Lower leg skin (tissue), 4 donors: ENCODE measurements around the gene ODC1. TPM values are rescaled to one million over a fixed set of nuclear protein-coding genes. Genes with fewer than 3 reads are reported as not detected.

ENCODE experiments used
- DNase-seq, 2 donors: peaks; one replicate each; pipeline ENCODE4 v3.0.0-alpha.2; 2019; ENCODE audit warnings: low spot score in 2 of 2
- H3K4me3 ChIP-seq: fragments of 200-600 bp; sonication (generic); 2 replicates; pipeline ENCODE4 v1.5.1; 2017; ENCODE audit warnings: mild to moderate bottlenecking, low read depth; ENCODE audit not compliant: poor library complexity, severe bottlenecking
- POLR2A ChIP-seq, 2 donors: fragments of 450-650 bp; IDR thresholded peaks; one replicate each; pipeline ENCODE4 v1.6.1; 2016 to 2017; ENCODE audit warnings: antibody characterized with exemption in 2 of 2, mild to moderate bottlenecking in 1 of 2, moderate library complexity in 1 of 2
- WGBS, 2 donors: methylation state at CpG; one replicate each; pipeline ENCODE4 v1.1.5; 2018; 5-methylcytosine and 5-hydroxymethylcytosine counted together
- intact Hi-C: fragments of 100-400 bp; cut with DNase I; formaldehyde crosslinking; loops from one replicate; pipeline ENCODE4 v1.15.0; 2023; ENCODE audit warnings: low total_unique reads
- total RNA-seq, 4 donors: library from RNA; depleted of rRNA; stranded (reverse); fragments of >200 nt; gene quantifications; one replicate each; pipeline ENCODE4 v1.1.0, GENCODE V29; 2016
- TF ChIP-seq, protein P1 (sequence below), 3 donors: fragments of 450-650 bp; IDR thresholded peaks; one replicate each; pipeline ENCODE4 v1.5.1; 2016; ENCODE audit warnings: antibody characterized with exemption in 3 of 3, mild to moderate bottlenecking in 3 of 3, moderate library complexity in 2 of 3

ODC1 gene
- total RNA-seq, 4 donors from 2014 or later = 11.5 to 19.7 (median 17.8) TPM

DNA sequence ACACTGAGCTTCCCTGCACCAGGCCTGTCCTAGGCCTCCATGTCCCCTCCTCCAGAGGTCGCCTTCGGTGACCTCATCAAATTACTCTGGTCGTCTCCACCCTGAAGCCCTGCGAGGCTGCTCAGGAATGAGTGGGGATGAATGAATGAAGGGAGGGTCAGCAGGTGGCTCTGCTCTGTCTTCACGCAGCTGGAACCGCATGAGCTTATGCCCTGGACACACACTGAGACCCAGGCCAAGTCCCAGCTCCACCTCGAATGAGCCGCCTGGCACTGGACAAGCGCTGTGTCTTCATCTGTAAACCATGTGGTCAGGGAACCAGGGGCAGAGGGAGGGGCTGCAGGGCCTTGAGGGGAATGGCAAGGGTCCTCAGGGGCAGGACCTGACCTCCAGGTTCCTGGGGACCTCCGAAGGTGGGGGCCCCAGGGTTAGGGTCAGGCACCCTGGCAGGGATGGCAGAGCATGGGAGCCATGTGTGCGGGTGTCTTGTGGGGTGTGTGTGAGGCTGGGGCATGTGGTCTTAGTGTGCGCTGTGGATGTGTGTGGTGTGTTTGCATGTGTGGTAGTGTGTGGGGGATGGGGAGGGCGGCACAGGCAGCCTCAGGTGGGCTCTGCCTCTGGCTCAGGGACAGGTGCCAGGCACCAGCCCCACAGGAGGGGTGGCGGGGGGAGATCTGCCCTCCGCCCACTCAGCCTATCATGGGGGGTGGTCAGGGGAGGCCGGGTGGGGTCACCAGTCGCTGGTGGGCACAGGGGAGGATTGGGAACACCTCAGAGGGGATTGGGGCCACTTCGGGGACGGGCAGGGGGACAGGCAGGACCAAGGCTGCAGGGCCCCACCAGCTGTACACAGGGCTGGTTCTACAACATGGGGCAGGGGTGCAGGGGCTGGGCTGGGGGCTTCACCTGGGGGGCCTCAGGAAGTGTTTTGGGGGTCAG lies 13.9 kb downstream of the ODC1 start:
- TF ChIP-seq POLR2A (IDR thresholded peaks at IDR 0.05) = no peak
- TF ChIP-seq, protein P1, sequence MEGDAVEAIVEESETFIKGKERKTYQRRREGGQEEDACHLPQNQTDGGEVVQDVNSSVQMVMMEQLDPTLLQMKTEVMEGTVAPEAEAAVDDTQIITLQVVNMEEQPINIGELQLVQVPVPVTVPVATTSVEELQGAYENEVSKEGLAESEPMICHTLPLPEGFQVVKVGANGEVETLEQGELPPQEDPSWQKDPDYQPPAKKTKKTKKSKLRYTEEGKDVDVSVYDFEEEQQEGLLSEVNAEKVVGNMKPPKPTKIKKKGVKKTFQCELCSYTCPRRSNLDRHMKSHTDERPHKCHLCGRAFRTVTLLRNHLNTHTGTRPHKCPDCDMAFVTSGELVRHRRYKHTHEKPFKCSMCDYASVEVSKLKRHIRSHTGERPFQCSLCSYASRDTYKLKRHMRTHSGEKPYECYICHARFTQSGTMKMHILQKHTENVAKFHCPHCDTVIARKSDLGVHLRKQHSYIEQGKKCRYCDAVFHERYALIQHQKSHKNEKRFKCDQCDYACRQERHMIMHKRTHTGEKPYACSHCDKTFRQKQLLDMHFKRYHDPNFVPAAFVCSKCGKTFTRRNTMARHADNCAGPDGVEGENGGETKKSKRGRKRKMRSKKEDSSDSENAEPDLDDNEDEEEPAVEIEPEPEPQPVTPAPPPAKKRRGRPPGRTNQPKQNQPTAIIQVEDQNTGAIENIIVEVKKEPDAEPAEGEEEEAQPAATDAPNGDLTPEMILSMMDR (IDR thresholded peaks at IDR 0.05) = no peak
- no peak overlapping the region for H3K4me3 ChIP-seq
- WGBS, 2 donors = 70 to 74% methylated on average over 18 to 19 of the region's 19 CpGs
- DNase-seq = no peak
- intact Hi-C loops = loop anchor here (10.0 kb wide), 1 partner anchor 231 kb away; no protein-coding TSS in a partner anchor

DNA sequence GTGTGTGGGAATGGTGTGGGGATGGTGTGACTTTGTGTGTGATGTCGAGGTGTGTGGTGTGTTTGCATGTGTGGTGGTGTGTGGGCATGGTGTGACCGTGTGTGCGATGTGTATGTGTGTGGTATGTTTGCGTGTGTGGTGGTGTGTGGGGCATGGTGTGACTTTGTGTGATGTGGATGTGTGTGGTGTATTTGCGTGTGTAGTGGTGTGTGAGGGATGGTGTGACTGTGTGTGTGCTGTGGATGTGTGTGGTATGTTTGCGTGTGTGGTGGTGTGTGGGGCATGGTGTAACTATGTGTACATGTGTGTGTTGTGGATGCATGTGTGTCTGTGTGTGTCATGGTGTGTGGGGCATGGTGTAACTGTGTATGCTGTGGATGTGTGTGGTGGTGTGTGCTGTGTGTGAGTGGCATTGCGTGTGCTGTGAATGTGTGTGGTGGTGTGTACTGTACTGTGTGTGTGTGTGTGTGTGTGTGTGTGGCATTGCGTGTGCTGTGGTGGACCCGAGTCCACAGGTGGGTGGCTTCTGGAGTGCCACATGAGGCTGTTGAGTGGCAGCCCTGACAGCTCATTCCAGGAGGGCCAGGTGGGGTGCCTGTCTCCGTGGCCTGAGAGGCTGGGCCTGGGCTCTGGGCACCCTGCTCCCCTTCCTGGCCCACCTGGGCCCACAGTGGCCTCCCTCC lies 14.7 kb downstream of the ODC1 start:
- DNase-seq = no peak
- no peak overlapping the region for H3K4me3 ChIP-seq
- 91 to 94% methylated on average over 10 of the region's 10 CpGs for WGBS, 2 donors
- TF ChIP-seq POLR2A (IDR thresholded peaks at IDR 0.05) = no peak
- TF ChIP-seq, protein P1 (IDR thresholded peaks at IDR 0.05) = peak in 1 of 3 donors; percentile 69
- intact Hi-C loops = loop anchor here (10.0 kb wide), 1 partner anchor 231 kb away; no protein-coding TSS in a partner anchor

DNA sequence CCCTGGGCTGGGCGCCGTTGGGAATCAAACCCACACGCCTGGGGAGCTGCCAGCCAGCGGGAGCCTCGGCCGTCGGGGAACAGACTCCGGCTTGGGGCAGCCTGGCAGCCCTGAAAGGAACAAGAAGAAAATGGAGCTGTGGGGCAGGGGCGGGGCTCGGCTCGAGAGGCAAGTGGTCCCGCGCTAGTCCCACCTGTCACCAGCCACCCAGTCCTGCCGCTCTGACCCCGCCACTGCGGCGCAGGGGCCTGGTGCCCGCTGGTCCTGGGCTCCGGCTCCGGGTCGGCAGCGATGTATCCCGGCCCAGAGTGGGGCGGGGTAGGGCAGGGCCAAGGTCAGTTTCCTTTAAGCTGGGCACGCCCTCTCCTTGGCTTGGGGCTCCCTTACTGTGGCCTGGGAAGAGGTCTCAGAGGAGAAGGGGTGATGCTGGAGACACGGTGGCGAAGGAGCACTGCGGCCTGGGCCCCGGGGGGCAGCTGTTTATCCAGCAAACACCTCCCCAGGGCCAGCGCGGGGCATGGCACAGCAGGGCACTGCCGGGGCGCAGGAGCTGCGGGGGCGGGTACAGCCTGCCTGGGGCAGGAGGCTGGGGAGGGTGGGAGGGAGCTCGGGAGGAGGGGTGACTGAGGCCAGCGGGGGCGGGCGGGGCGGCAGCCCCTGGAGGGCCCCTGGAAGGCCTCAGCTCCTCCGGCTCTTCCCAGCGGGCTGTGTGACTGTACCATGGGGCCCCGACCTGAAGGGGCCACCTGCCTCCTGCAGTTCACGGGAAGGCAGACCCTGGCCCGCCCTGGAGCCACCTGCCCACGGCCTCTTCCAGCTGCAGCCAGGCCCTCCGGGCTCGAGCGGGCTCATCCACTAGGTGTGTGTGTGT lies 15.6 kb downstream of the ODC1 start:
- DNase-seq = no peak
- intact Hi-C loops = loop anchor here (10.0 kb wide), 1 partner anchor 232 kb away; no protein-coding TSS in a partner anchor
- TF ChIP-seq, protein P1 (IDR thresholded peaks at IDR 0.05) = no peak
- no peak for TF ChIP-seq POLR2A (IDR thresholded peaks at IDR 0.05)
- H3K4me3 ChIP-seq = no peak overlapping the region
- WGBS, 2 donors = 19 to 23% methylated on average over 29 to 31 of the region's 49 CpGs

DNA sequence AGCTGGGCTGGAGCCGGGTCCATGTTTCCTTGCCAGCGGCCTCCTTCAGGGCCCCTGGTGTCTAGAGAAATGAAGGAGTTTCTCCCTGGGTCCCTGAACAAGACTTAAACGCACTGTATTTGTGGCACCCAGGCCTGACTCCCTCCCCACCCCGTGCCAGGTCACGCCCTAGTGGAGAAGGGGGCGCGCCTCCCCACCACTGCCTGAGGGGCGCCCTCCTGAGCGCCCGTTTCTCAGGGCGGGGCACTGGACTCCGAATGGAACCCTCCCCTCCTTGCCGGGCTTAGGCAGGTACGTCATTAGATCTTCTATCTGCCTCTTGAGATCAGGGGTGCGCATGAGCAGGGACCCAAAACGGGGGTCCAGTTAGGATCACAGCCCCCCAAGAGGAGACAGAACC lies 16.3 kb downstream of the ODC1 start:
- no peak overlapping the region for H3K4me3 ChIP-seq
- no peak for TF ChIP-seq POLR2A (IDR thresholded peaks at IDR 0.05)
- TF ChIP-seq, protein P1 (IDR thresholded peaks at IDR 0.05) = no peak
- intact Hi-C loops = loop anchor here (10.0 kb wide), 1 partner anchor 233 kb away; no protein-coding TSS in a partner anchor
- DNase-seq = no peak
- WGBS, 2 donors = 44 to 51% methylated on average over 14 to 16 of the region's 16 CpGs
